Lower lobe of right lung (tissue), 2 donors: ENCODE results near the gene CLIP1. TPM values are rescaled to one million over a fixed set of nuclear protein-coding genes. Genes with fewer than 3 reads are reported as not detected.
"Not testable (repeated sequence)": the region's sequence is repeated elsewhere in the genome, so short reads cannot be mapped to it uniquely, and the experiment has no call there.

Source experiments
- ATAC-seq, 2 donors: fragments of 200-7000 bp; cut with Tn5 transposase; one replicate each; pipeline ENCODE4 v1.9.1; 2020 to 2022; ENCODE audit warnings: mild to moderate bottlenecking in 2 of 2, moderate library complexity in 2 of 2
- DNase-seq: peaks from one replicate; pipeline ENCODE4 v3.0.0-alpha.2; 2020
- H3K27ac ChIP-seq: fragments of 200-600 bp; one replicate; pipeline ENCODE4 v1.8.0; 2022
- H3K27me3 ChIP-seq: fragments of 200-600 bp; one replicate; pipeline ENCODE4 v1.8.0; 2022; ENCODE audit warnings: low read depth
- H3K36me3 ChIP-seq: fragments of 200-600 bp; one replicate; pipeline ENCODE4 v1.8.0; 2022; ENCODE audit warnings: mild to moderate bottlenecking
- H3K4me1 ChIP-seq: fragments of 200-600 bp; one replicate; pipeline ENCODE4 v1.8.0; 2022
- H3K4me3 ChIP-seq: fragments of 200-600 bp; one replicate; pipeline ENCODE4 v1.8.0; 2022; ENCODE audit warnings: mild to moderate bottlenecking
- H3K9me3 ChIP-seq: fragments of 200-600 bp; one replicate; pipeline ENCODE4 v1.8.0; 2022
- intact Hi-C: fragments of 100-400 bp; cut with DNase I; formaldehyde crosslinking; loops from one replicate; pipeline ENCODE4 v1.11.0; 2022
- total RNA-seq: library from RNA; stranded (reverse); fragmentation: NEBNext Ultra II Directional; extraction: Animal tissue kit (Norgen Biotek cat#: 25700); gene quantifications from one replicate; pipeline ENCODE4 v1.2.1, GENCODE V29; 2021
- TF ChIP-seq, protein P1 (sequence below): fragments of 200-600 bp; IDR thresholded peaks from one replicate; pipeline ENCODE4 v1.8.0; 2022; ENCODE audit warnings: antibody characterized with exemption, mild to moderate bottlenecking
- donor health status: DM: no; HTN: yes; CAD: no; lungs with severe emphysema.

Gene CLIP1
- total RNA-seq, 1 donor from 2014 or later, result 78.2 TPM

DNA sequence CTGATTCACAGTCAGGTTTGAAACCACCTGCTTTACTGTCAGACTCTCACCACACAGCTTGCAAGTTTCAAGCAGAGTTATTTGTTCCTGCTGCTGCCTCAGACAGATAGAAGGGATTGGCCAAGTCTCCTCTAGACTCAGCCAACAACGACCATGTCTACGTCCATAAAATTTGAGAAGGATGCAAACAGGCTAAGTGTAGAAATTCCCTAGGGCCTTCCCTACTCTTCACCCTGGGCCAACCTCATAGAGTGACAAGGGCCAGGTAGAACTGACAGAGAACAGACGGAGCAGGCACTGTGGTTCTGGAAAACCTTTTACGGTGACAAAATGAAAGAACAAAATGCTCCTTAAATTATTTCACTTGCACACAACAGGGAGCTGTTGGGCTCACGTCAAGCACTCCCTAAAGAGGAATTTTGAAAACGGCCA lies 39.5 kb downstream of the CLIP1 start:
- ATAC-seq (no peak), DNase-seq (no peak)
- intact Hi-C loops, result no loop called here
- H3K27ac ChIP-seq, result no peak overlapping the region
- H3K9me3 ChIP-seq, result no peaks in the 10 kb centered on the region
- H3K36me3 ChIP-seq, result peaks cover 39% of the 10 kb centered on the region
- no peaks in the 10 kb centered on the region for H3K4me1 ChIP-seq
- TF ChIP-seq, protein P1, sequence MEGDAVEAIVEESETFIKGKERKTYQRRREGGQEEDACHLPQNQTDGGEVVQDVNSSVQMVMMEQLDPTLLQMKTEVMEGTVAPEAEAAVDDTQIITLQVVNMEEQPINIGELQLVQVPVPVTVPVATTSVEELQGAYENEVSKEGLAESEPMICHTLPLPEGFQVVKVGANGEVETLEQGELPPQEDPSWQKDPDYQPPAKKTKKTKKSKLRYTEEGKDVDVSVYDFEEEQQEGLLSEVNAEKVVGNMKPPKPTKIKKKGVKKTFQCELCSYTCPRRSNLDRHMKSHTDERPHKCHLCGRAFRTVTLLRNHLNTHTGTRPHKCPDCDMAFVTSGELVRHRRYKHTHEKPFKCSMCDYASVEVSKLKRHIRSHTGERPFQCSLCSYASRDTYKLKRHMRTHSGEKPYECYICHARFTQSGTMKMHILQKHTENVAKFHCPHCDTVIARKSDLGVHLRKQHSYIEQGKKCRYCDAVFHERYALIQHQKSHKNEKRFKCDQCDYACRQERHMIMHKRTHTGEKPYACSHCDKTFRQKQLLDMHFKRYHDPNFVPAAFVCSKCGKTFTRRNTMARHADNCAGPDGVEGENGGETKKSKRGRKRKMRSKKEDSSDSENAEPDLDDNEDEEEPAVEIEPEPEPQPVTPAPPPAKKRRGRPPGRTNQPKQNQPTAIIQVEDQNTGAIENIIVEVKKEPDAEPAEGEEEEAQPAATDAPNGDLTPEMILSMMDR, result no peak
- no peaks in the 10 kb centered on the region for H3K27me3 ChIP-seq
- no peak overlapping the region for H3K4me3 ChIP-seq

DNA sequence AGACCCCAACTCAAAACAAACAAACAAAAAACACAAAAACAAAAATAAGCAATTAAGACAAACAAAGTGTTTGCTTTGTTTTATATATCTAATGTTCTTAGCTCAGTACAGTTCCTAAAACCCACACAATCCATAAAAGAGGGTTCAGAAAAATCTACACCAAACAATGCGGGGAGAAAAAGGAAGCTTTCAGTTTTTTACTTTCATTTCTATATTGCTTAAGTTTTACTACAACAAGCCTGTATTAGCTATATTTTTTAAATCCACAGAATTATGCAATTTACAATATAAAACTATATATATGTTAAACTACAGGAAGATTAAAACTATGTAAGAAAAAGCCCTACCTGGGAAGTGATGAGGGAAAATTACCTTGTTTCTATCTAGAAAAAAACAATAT lies 41.4 kb downstream of the CLIP1 start:
- no peak for DNase-seq
- no peak overlapping the region for H3K27ac ChIP-seq
- ATAC-seq, result no peak
- no peaks in the 10 kb centered on the region for H3K4me1 ChIP-seq
- TF ChIP-seq, protein P1, result no peak
- no peak overlapping the region for H3K4me3 ChIP-seq
- H3K36me3 ChIP-seq, result peaks cover 58% of the 10 kb centered on the region
- no peaks in the 10 kb centered on the region for H3K9me3 ChIP-seq
- intact Hi-C loops, result no loop called here
- H3K27me3 ChIP-seq, result no peaks in the 10 kb centered on the region

DNA sequence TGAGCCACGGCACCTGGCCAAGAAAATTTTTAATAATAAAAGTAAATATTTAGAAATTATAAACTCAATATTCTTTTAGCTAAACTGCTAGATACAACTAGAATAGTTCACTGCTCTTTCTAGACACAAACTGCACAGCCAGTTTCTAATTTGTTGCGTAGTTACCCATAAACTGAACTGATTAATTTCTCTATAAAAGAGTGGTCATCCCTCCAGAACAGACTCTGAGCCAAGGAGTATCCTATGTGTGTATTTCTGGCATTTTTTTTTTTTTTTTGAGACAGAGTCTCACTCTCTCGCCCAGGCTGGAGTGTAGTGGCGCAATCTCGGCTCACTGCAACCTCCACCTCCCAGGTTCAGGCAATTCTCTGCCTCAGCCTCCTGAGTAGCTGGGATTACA lies 45.7 kb downstream of the CLIP1 start:
- H3K27me3 ChIP-seq, DNase-seq, ATAC-seq, H3K4me3 ChIP-seq, intact Hi-C loops, H3K9me3 ChIP-seq, H3K27ac ChIP-seq, H3K4me1 ChIP-seq: not testable (repeated sequence)
- peaks cover 86% of the 10 kb centered on the region for H3K36me3 ChIP-seq

- ATAC-seq, result peak in 1 of 2 donors; percentile 41
- Histone ChIP-seq H3K27me3 (no peaks in the 10 kb centered on the region), H3K9me3 (no peaks in the 10 kb centered on the region), H3K4me1 (peaks cover 4% of the 10 kb centered on the region), H3K4me3 (no peak overlapping the region), H3K27ac (no peak overlapping the region), H3K36me3 (peaks cover 81% of the 10 kb centered on the region)
- intact Hi-C loops, result no loop called here
- TF ChIP-seq, protein P1, result no peak
- DNase-seq, result no peak
Measured at GRCh38 chr12:122374707-122375106, 47.8 kb downstream of the CLIP1 start.

- peaks cover 50% of the 10 kb centered on the region for H3K36me3 ChIP-seq
- ATAC-seq (no peak), DNase-seq (no peak)
- peaks cover 31% of the 10 kb centered on the region for H3K4me1 ChIP-seq
- intact Hi-C loops, result no loop called here
- H3K9me3 ChIP-seq, result no peaks in the 10 kb centered on the region
- TF ChIP-seq, protein P1, result no peak
- no peaks in the 10 kb centered on the region for H3K27me3 ChIP-seq
- no peak overlapping the region for H3K27ac ChIP-seq
- H3K4me3 ChIP-seq, result no peak overlapping the region
Measured at GRCh38 chr12:122371475-122372045, 50.9 kb downstream of the CLIP1 start.

DNA sequence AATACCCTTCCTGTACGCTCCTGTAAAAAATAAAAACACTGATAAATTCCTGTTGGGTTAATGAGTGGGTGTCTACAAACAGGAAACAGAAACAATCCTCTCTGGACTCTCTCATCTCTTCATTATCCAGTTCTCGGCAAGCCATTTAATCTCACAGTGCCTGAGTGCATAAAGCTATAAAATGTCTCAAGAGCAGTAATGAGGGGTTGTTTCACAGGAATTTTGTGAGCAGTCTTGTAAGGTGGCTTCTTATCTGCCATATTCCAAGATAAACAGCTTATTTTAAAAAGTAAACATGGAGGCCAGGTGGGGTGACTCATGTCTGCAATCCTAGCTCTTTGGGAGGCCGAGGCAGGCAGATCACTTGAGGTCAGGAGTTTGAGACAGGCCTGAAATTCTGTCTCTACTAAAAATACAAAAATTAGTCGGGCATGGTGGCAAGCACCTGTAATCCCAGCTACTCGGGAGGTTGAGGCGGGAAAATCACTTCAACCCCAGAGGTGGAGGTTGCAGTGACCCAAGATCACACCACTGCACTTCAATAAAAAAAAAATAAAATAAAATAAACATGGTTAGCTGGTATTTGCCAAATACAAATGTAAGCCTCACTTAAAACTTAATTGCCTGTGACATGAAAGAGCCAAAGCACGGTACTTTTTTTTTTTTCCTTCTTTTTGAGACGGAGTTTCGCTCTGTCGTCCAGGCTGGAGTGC lies 54.0 kb downstream of the CLIP1 start:
- H3K9me3 ChIP-seq, result no peaks in the 10 kb centered on the region
- peaks cover 28% of the 10 kb centered on the region for H3K36me3 ChIP-seq
- H3K4me1 ChIP-seq, result peaks cover 43% of the 10 kb centered on the region
- H3K27me3 ChIP-seq, result no peaks in the 10 kb centered on the region
- DNase-seq (no peak), ATAC-seq (peak in 1 of 2 donors; percentile 54)
- TF ChIP-seq, protein P1, result no peak
- no peak overlapping the region for H3K4me3 ChIP-seq
- intact Hi-C loops, result no loop called here
- no peak overlapping the region for H3K27ac ChIP-seq

DNA sequence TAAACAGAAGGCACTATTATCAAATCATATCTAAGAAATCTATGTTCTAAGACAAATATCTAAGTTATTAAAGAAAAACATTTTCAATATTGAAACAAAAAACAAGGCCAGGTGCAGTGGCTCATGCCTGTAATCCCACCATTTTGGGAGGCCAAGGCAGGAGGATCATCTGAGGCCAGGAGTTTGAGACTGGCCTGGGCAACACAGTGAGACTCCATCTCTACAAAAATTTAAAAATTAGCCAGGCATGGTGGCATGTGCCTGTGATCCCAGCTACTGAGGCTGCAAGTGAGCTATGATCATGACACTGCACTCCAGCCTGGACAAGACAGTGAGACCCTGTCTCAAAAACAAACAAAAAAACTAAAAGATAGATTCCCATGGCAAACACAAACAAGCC lies 54.8 kb downstream of the CLIP1 start:
- H3K27ac ChIP-seq, ATAC-seq, intact Hi-C loops, H3K27me3 ChIP-seq, DNase-seq, H3K9me3 ChIP-seq, H3K4me3 ChIP-seq: not testable (repeated sequence)
- Histone ChIP-seq H3K36me3 (peaks cover 30% of the 10 kb centered on the region), H3K4me1 (peaks cover 43% of the 10 kb centered on the region)
